Stimulated activated CD8-positive, alpha-beta memory T cell treated with anti-CD3 and anti-CD28 coated beads, Interleukin-12 subunit alpha, Interleukin-12 subunit beta, amount 100 ng/mL, for 4 hours (primary cell): Measurements from ENCODE around the gene LAMB1.
"Not testable (repeated sequence)": the region's sequence is repeated elsewhere in the genome, so short reads cannot be mapped to it uniquely, and the experiment has no call there.

Source experiments
- DNase-seq: peaks from one replicate; pipeline ENCODE4 v3.0.0-alpha.2; 2020; ENCODE audit warnings: low read depth

LAMB1 gene

GRCh38 chr7:107945332-107945731 lies 57.6 kb downstream of the LAMB1 start:
- no peak for DNase-seq

GRCh38 chr7:107944411-107945169 lies 58.4 kb downstream of the LAMB1 start:
- DNase-seq = no peak

DNA sequence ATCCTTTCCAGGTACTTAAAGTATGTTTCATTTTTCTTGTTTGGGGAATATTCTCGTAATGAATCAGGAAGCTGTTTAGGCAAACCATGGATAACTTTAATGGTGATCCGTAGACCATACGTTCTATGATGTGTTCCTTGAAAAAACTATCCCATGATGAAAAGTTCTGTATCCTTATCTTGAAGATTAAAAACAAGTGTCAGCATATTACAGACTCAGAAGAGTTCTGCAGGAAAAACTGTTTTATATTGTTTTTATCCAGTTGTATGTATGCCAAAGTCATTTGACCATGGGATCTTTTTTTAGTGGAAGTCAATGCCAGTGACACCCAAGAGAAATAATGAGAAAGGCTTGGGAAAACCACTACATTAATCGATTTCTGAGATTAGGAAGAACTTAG lies 59.9 kb downstream of the LAMB1 start:
- DNase-seq = no peak

DNA sequence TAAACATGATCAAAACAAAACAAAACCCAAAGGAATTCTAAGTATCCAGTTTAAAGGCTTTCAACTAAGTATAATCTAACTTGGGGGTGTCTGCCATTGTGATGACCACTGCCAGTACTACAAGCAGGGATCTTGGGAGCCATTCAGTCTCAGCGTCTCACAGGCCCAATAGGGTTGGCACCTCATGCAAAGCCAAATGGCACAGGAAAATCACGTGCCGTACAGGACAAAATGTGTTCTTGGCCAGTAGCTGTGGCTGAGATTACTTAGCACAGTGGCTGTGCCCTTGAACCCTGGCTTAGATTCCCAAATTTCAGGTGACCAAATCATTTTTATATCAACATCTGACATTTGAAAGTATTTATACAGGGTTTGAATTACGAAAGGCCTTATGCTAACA lies 62.0 kb downstream of the LAMB1 start:
- DNase-seq = no peak

DNA sequence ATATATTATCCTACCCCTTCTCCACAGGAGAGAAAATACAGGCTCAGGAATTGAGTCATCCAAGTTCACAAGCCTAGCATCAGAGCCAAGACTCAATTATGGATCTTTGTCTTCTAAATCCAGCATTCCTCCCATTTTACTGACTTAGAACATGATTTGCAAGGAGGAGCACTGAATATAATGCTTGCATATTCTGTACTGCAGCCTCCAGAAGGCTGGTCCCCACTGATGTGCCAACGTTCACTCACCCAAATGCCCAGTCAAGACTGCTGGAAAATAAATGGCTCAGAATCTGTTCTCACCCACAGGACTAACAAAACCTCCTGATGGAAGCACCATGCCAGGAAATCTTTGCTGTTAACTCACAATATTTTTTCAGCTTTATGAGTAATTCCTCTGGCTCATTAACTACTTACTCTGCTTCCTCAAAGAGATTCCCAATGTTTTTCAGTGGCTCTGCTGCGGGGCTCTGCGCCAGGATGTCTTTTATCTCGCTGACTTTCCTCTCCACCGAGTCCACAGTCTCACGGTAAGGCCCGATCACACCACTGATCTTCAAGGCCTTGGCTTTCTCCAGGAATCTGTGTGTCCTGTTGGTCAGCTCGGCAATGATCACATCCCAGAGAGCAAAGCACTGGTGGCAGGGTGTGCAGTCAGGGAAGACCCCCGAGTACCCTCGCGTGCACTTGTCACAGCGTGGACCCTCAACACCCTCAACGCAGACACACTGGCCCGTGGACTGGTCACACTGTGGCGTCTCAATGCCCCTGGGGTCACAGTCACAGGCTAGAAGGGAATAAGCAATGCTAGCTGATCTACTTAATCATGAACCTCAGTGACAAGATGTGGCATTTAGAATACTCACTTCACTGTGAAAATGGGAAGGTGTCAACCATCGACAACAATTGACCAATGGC lies 63.1 kb downstream of the LAMB1 start:
- no peak for DNase-seq

DNA sequence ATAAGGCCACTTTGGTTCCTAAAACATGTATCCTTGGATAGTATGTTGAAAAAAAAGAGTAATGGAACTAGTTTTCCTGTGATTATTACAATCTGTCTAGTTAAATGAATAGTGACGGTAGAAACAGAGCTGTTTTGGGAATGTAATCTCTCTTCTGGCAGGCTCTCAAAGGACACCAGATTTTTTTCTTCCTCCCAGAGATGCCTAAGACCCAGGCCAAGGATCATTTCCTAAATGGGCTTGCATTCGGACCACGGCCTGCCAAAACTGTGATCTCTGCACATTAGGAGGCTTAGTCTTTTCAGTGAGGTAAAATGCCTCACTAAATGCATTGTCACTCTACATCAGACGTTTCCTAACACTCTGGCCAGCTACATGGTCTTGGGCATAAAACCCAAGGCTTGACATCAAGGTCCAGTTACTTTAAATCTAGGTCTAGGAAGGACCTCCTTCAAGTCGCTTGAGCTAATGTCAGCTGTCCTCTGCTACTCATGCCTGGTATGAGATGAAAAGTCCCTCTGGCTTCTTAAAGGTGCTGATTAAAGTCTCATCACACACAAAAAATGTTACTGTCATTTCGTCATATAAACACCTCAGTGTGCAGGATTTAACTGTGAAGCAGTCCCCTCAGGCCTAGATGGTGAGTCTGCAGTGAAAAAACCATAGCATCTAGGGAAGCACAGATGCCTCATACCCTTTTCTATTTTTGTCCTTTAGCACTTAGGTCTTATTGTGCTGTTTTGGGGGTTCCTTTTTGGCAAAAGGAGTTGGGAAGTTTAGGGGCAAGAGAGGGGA lies 64.3 kb downstream of the LAMB1 start:
- no peak for DNase-seq

DNA sequence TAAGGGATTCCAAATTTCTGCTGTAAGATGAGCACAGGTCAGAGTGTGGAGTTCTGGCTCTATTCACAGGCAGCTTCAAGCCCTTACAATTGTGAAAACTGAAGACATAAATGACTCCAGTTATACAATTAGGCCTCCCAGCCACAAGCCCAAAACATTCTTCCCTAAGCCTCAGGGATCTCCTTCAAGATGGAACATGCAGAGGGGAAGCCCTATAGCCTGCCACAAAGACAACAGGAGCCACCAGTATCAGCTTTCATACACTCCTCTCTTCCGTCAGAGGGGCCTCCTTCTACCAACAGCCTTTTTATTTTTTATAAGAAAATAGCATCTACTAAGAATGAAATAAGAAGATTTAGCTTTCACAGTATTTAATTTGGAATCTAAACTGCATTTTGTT lies 65.4 kb downstream of the LAMB1 start:
- no peak for DNase-seq

DNA sequence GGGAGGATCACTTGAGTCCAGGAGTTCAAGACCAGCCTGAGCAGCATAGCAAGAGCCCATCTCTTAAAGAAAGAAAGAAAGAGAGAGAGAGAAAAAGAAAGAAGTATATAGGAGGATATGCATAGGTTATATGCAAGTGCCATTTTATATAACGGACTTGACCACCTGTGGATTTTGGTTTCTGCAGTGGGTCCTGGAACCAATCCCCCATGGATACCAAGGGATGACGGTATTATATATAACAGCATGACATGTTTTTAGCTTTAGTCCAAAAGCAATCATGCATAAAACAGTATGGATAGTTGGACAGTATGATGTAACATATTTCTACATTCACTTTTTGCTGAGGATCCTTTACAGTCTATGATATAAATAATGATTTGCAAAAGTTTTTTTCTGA lies 66.6 kb downstream of the LAMB1 start:
- DNase-seq = no peak

GRCh38 chr7:107934991-107935770 lies 67.8 kb downstream of the LAMB1 start:
- no peak for DNase-seq

DNA sequence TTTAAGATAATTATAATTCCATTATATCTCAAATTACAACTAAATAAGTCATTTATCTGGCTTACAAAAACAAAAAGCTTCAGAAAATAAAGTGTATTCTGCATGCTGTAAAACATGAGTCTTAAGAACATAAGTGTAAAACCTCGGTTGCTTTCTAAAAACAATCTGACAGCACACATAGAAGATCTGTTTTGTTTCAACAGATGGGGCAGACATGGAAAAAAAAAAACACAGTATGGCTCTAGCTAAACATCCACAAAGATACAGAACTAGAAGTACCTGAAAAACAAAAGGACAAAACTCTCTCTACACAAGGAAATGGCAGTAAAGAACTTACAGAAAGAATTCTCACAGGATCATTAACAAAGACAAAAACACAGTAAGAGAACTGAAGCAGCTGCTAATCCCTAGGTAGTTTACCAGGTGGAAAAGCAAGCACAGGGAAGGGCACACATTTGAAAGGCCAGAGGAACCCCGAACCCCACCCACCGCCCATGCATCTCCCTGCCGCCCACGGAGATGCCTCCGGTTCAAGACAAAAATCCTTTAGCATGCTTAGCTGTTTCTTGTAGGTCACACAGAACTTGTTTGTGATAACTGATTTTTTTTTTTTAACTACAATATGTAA lies 69.5 kb downstream of the LAMB1 start:
- DNase-seq = no peak

GRCh38 chr7:107932805-107933204 lies 70.2 kb downstream of the LAMB1 start:
- no peak for DNase-seq

DNA sequence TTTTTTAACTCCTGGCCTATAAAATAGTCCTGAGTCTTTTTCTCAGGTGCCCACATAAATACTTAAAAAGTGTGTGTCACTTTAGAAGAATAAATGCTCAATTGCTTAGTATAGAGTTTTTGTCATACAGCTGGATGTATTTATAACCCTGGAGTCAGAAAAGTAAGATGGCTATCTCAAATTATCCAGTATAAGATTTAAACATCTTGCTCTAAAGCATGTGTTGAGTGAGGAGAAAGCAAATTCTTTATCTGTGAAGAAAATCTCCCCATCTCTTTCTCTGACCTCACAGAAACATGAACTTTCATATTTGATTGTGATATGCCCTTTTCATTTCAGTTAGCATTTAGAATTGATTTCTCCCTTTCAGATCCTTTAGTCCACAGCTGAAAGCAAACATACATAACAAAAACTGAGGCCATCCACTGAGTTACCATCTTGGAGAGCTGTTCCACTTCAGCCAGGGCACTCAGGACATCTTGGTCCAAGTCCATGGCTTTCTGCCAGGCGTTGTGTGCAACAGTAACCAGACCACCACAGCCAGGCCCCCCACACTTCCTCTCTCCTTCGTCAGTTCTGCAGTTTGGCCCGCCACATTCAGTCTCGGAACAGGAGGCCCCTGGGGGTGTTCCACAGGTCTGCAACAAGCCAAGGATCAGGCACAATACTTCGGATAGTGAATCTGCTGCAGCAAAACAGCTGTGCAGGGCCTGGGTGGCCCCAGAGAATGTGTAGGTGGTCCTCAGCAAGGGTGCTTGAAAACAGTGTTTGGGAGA lies 71.0 kb downstream of the LAMB1 start:
- DNase-seq = no peak

DNA sequence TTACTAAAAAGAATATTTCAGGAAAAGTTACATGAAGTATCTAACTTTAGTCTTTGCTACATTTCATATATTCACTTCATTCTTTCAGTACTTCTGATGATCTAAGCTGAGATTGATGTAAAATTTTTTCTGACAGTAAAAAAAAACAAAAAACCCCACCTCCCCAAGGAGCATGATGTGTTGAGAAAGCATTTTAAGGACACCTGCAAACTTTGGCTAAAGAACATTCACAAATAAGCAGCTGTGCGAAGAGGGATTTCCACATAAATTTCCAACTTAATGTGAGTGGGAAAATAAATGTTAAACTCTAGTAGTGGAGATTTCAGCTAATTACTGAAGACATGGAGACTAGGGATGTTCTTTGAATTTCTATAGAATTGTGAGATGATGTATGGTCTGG lies 76.5 kb downstream of the LAMB1 start:
- no peak for DNase-seq

GRCh38 chr7:107924841-107925504 lies 78.0 kb downstream of the LAMB1 start:
- no peak for DNase-seq

DNA sequence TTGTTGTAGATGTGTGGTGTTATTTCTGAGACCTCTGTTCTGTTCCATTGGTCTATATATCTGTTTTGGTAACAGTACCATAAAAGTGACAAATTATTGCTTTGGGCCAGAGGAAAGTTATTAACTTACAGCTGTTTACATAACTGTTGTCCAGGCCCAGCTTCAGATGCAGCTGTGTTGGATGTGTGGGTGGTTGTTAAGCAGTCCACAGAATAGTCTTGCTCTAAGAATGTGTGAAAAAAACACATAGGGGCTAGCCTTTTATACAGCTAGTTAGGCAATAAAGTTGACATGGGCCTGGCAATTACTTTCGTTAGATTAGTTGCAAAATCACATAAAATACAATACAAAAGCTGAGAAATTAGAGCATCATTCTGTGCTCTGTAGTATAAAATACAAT lies 80.1 kb downstream of the LAMB1 start:
- DNase-seq = no peak

- not testable (repeated sequence) for DNase-seq
Observed at GRCh38 chr7:107921826-107922225, 81.1 kb downstream of the LAMB1 start.

GRCh38 chr7:107920048-107920772 lies 82.8 kb downstream of the LAMB1 start:
- no peak for DNase-seq

- no peak for DNase-seq
Observed at GRCh38 chr7:107918948-107919347, 84.0 kb downstream of the LAMB1 start.
